AG09319 (cell line): ENCODE data around the gene MSL1.
A peak's percentile ranks its signal among the peaks of the same experiment; 100 is the strongest.

Experiments used
- DNase-seq: peaks from one replicate; pipeline ENCODE4 v3.0.0-alpha.2; 2010; ENCODE audit warnings: low read depth; ENCODE audit errors: extremely low read depth
- CTCF ChIP-seq: IDR thresholded peaks from 2 replicates; pipeline ENCODE4 v1.5.1; 2011; ENCODE audit warnings: low read depth, mild to moderate bottlenecking, inconsistent platforms, low read length, moderate library complexity

MSL1 gene

DNA sequence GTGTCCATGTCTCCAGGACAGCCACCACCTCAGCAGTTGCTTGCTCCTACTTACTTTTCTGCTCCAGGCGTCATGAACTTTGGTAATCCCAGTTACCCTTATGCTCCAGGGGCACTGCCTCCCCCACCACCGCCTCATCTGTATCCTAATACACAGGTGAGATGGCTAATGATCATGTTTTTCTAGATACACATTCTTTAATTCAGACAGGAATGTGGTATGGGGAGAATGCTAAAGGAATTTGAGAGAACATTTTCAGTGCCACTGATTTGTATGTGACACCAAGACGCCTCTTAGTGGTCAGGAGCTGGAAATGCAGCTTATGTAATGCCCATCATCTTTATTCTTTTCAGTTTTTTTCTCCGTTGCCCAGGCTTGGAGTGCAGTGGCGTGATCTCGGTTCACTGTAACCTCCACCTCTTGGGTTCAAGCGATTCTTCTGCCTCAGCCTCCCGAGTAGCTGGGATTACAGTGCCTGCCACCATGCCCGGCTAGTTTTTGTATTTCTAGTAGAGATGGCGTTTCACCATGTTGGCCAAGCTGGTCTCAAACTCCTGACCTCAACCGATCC is 46.6 kb downstream of the MSL1 start:
- peak; percentile 40 for DNase-seq
- peak; percentile 64 for TF ChIP-seq CTCF

GRCh38 chr17:40170325-40170724 is 48.6 kb downstream of the MSL1 start:
- TF ChIP-seq CTCF, result no peak
- no peak for DNase-seq

GRCh38 chr17:40171750-40172149 is 50.0 kb downstream of the MSL1 start:
- no peak for TF ChIP-seq CTCF
- DNase-seq, result no peak

DNA sequence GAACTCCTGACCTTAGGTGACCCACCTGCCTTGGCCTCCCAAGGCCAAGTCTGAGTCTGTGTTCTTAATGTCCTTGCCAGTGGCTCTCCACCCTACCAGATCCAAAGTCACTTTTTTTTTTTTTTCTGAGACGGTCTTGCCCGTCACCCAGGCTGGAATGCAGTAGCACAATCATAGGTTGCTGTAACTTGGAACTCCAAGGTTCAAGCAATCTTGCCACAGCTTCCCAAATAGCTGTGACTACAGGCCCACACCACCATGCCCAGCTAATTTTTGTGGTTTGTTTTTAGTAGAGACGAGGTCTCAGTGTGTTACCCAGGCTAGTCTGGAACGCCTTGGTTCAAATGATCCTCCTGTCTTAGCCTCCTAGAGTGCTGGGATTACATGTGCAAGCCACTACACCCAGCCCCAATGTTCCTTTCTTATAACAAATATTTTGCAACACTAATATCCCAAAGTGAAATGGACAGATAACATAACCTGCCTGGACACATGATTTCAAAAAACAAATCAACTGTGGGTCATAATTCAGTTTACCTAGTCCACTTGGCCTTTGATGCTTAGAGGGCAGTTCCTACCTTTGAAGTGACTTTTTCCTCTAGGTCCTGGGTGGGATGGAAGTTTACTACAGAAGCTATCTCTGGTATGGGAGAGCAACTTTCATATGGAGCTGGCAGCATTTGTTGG is 51.5 kb downstream of the MSL1 start:
- DNase-seq, result no peak
- no peak for TF ChIP-seq CTCF

GRCh38 chr17:40173778-40174135 is 52.0 kb downstream of the MSL1 start:
- no peak for TF ChIP-seq CTCF
- no peak for DNase-seq

DNA sequence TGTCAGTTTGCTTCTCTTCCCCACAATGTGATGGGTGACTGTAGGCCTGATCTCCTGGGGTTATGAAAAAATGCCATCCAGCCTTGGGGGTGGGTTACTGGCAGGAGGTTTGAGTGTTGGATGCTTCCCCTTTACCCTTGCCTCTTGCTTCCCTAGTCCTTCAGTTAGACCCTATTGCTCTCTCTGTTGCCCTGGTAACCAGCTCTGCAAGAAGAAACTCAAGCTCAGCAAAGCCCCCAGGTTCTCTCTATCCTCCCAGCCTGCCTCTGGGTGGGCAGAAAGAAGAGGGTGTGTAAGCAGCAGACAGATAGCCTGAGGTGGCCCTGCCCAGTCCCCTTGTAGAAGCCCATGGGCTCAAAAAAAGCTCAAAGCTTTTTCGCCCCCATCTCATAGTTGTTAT is 52.7 kb downstream of the MSL1 start:
- no peak for TF ChIP-seq CTCF
- no peak for DNase-seq

DNA sequence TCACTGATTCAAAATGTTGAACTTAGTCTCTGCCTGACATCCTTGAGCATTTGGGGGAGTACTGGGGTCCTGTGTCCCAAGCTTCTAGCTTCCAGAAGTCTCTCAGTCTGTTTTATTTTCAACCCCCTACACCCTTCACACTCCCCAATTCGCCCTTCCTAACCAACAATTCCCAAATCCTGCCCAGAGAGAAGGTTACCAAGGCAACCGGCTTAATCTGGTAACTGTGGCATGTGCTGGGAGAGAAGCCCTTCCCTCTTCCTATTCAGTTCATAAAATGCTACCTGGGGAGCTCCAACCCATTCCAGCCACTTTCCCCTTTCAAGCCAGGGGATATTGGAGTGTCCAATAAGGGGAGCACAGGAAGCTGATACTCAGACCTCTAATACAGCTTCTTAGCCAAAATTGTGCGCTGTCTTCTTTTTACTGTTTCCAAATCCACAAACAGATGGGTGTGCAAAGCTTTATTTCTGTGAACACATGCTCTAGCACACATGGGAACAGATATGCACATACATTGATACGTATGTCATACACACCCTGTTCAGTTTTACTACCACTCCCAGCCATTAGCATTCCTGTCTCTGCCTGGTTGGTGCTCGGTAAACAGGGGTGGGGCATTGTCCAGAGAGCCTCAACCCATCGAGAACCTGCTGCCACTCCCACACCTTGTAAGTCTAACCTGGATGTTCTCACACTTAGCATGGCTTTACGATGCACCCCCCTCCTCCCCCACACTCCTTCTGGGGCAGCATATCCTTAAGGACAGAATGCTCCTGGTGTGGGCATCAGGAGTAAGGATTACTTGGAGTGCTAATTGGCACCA is 54.4 kb downstream of the MSL1 start:
- DNase-seq, result no peak
- TF ChIP-seq CTCF, result no peak
